PC-3 (cell line): ENCODE data around the gene UMPS. TPM values are rescaled to one million over a fixed set of nuclear protein-coding genes. Genes with fewer than 3 reads are reported as not detected.

Experiments used
- ATAC-seq: fragments of 200-7000 bp; cut with Tn5 transposase; 2 replicates; pipeline ENCODE4 v1.9.1; 2020; ENCODE audit warnings: mild to moderate bottlenecking, moderate library complexity
- Bru-seq: library from RNA; stranded (reverse); fragments of 400-500 nt; gene quantifications from one replicate; lab custom pipeline; 2021; lab: Mats Ljungman, UMichigan
- BruChase-seq, 2 experiments: library from RNA; stranded (reverse); fragments of 400-500 nt; gene quantifications; one replicate each; lab custom pipeline; 2021; lab: Mats Ljungman, UMichigan
- BruUV-seq: library from RNA; stranded (reverse); fragments of 400-500 nt; replicated peaks from 2 replicates; lab custom pipeline; 2021; lab: Mats Ljungman, UMichigan
- CTCF ChIA-PET: fragments of 300-600 bp; sonication (Branson Sonifier 250); formaldehyde crosslinking; loops from one replicate; lab custom pipeline; 2022; ENCODE audit warnings: antibody characterized with exemption; lab: Charles Lee
- POLR2A ChIA-PET: fragments of 300-600 bp; sonication (Branson Sonifier 250); formaldehyde crosslinking; loops from one replicate; lab custom pipeline; 2022; ENCODE audit warnings: antibody characterized with exemption; ENCODE audit not compliant: unreplicated experiment; lab: Charles Lee
- DNase-seq: peaks from one replicate; pipeline ENCODE4 v3.0.0-alpha.2; 2015
- H2AFZ ChIP-seq: fragments of 300-600 bp; sonication (generic); 2 replicates; pipeline ENCODE4 v1.6.0; 2016; ENCODE audit warnings: antibody characterized with exemption, low read length
- H3F3A ChIP-seq: fragments of 300-600 bp; sonication (generic); one replicate; pipeline ENCODE4 v1.6.0; 2017; ENCODE audit warnings: antibody characterized with exemption, low read length, control low read depth, mild to moderate bottlenecking; ENCODE audit not compliant: unreplicated experiment
- H3K27ac ChIP-seq: fragments of 300-600 bp; sonication (generic); 2 replicates; pipeline ENCODE4 v1.5.1; 2016; ENCODE audit warnings: mild to moderate bottlenecking, low read length
- H3K27me3 ChIP-seq: fragments of 300-600 bp; sonication (generic); 2 replicates; pipeline ENCODE4 v1.6.1; 2016; ENCODE audit warnings: low read length, mixed read lengths
- H3K36me3 ChIP-seq: fragments of 300-600 bp; sonication (generic); 2 replicates; pipeline ENCODE4 v1.6.1; 2016; ENCODE audit warnings: low read depth, mixed run types, low read length, mixed read lengths
- H3K4me1 ChIP-seq: fragments of 300-600 bp; sonication (generic); 2 replicates; pipeline ENCODE4 v1.5.1; 2016; ENCODE audit warnings: low read length; ENCODE audit not compliant: insufficient read depth
- H3K4me2 ChIP-seq: fragments of 300-600 bp; sonication (generic); 2 replicates; pipeline ENCODE4 v1.6.0; 2016; ENCODE audit warnings: low read length
- H3K4me3 ChIP-seq: fragments of 300-600 bp; sonication (generic); 2 replicates; pipeline ENCODE4 v1.5.1; 2016; ENCODE audit warnings: mild to moderate bottlenecking, low read length, mixed read lengths
- H3K79me2 ChIP-seq: fragments of 300-600 bp; sonication (generic); 2 replicates; pipeline ENCODE4 v1.6.1; 2017; ENCODE audit warnings: low read length, mixed read lengths
- H3K9ac ChIP-seq: fragments of 300-600 bp; sonication (generic); 2 replicates; pipeline ENCODE4 v1.6.0; 2016; ENCODE audit warnings: mild to moderate bottlenecking, low read length
- H3K9me2 ChIP-seq: fragments of 300-600 bp; sonication (generic); replicated peaks from 2 replicates; pipeline ENCODE4 v1.6.1; 2016; ENCODE audit warnings: mixed run types, low read length, mixed read lengths
- H3K9me3 ChIP-seq: fragments of 300-600 bp; sonication (generic); 2 replicates; pipeline ENCODE4 v1.6.1; 2016; ENCODE audit warnings: low read length, mixed read lengths
- H4K20me1 ChIP-seq: fragments of 300-600 bp; sonication (generic); 2 replicates; pipeline ENCODE4 v1.6.1; 2016; ENCODE audit warnings: low read length, mixed read lengths
- EZH2 ChIP-seq: fragments of 300-600 bp; sonication (generic); IDR thresholded peaks from one replicate; pipeline ENCODE4 v1.6.1; 2017; ENCODE audit warnings: antibody characterized with exemption, mild to moderate bottlenecking, low read length; ENCODE audit not compliant: unreplicated experiment
- EZH2phosphoT487 ChIP-seq: fragments of 300-600 bp; sonication (generic); IDR thresholded peaks from 2 replicates; pipeline ENCODE4 v1.6.1; 2018; ENCODE audit warnings: mild to moderate bottlenecking, antibody characterized with exemption, low read length, borderline replicate concordance
- intact Hi-C: fragments of 100-400 bp; cut with micrococcal nuclease; formaldehyde crosslinking; loops from 2 replicates; pipeline ENCODE4 v1.9.0; 2023
- long read RNA-seq: library from polyadenylated mRNA; unstranded; transcript quantifications from one replicate; pipeline ENCODE4 v2.0.0, GENCODE V29; 2021; ENCODE audit not compliant: unreplicated experiment
- total RNA-seq: library from RNA; depleted of rRNA; stranded (reverse); fragments of >200 nt; gene quantifications from 2 replicates; pipeline ENCODE4 v1.2.3, GENCODE V29; 2014; rRNA removed
- TF ChIP-seq, protein P1 (sequence below): fragments of 300-600 bp; sonication (generic); conservative IDR thresholded peaks from 2 replicates; pipeline ENCODE4 v1.5.1; 2017; ENCODE audit warnings: antibody characterized with exemption, low read depth, mild to moderate bottlenecking, low read length

Gene UMPS
- total RNA-seq (38.4 and 63.5 TPM in 2 replicates), Bru-seq, nascent RNA (percentile 72 among the genes with signal in this experiment), BruChase-seq, experiment 1, labeled RNA remaining after a 6-hour chase (percentile 79 among the genes with signal in this experiment), BruChase-seq, experiment 2, labeled RNA remaining after a 2-hour chase (percentile 75 among the genes with signal in this experiment)
- long read RNA-seq, full-length matches to known transcripts: 32 of 37 reads
- long read RNA-seq, partial matches to known transcripts: 2 of 37 reads
- long read RNA-seq, other reads (novel, unspliced or antisense): 3 of 37 reads

DNA sequence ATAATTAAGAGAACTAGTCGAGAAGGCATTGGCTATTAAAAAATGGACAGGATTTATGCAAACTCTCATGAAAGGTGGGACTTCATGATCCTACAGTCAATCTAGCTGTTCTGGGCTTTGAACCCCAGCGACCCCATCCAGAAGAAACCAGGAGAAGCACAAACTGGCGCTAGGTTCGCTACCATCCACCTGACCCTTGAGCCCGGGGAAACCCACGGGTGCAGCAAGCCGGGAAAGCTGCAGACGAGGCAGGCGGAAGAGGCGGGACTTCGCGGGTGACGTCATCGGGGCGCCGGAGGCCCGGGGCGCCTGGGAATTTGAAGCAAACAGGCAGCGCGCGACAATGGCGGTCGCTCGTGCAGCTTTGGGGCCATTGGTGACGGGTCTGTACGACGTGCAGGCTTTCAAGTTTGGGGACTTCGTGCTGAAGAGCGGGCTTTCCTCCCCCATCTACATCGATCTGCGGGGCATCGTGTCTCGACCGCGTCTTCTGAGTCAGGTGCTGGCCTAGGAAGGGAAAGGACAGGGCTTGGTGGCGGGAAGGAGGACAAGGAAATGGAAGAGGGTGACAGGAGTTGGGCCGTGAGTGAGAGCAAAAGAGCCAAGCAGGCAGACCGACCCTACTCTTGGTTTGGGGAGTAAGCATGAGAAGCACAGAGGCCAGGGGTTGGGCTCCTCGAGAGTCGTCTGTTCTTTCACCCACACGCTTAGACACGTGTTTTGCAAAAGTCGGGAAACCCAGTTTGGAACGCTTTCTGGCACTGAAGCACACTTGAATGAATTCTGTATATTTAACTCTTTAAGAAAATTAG is at the start of gene UMPS:
TSS of gene UMPS (plus strand) at position 324 of the 812 bp plus-strand sequence. CDS start at position 344, 20 bp downstream.
- ChIA-PET POLR2A (interaction anchor here (0.6 kb wide), 1 partner anchor 549 kb away, joined by 4 read pairs; no protein-coding TSS in a partner anchor), CTCF (no interaction called here)
- ATAC-seq: peak; percentile 96
- Histone ChIP-seq H3F3A (no peaks in the 10 kb centered on the region), H3K79me2 (peaks cover 48% of the 10 kb centered on the region), H3K27me3 (no peaks in the 10 kb centered on the region), H2AFZ (peak within 1 kb of the TSS; percentile 76), H3K36me3 (peaks cover 4% of the 10 kb centered on the region; the same call in 1 of the 2 replicates), H3K4me3 (peak within 1 kb of the TSS; percentile 78), H4K20me1 (peaks cover 15% of the 10 kb centered on the region; the same call in 1 of the 2 replicates), H3K9me2 (no peaks in the 10 kb centered on the region), H3K4me1 (peaks cover 15% of the 10 kb centered on the region), H3K27ac (peak within 1 kb of the TSS; percentile 44), H3K4me2 (peak within 1 kb of the TSS; percentile 77), H3K9ac (peak within 1 kb of the TSS; percentile 95), H3K9me3 (no peaks in the 10 kb centered on the region)
- no peak for TF ChIP-seq EZH2phosphoT487
- TF ChIP-seq, protein P1, sequence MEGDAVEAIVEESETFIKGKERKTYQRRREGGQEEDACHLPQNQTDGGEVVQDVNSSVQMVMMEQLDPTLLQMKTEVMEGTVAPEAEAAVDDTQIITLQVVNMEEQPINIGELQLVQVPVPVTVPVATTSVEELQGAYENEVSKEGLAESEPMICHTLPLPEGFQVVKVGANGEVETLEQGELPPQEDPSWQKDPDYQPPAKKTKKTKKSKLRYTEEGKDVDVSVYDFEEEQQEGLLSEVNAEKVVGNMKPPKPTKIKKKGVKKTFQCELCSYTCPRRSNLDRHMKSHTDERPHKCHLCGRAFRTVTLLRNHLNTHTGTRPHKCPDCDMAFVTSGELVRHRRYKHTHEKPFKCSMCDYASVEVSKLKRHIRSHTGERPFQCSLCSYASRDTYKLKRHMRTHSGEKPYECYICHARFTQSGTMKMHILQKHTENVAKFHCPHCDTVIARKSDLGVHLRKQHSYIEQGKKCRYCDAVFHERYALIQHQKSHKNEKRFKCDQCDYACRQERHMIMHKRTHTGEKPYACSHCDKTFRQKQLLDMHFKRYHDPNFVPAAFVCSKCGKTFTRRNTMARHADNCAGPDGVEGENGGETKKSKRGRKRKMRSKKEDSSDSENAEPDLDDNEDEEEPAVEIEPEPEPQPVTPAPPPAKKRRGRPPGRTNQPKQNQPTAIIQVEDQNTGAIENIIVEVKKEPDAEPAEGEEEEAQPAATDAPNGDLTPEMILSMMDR: no peak
- no peak for TF ChIP-seq EZH2
- intact Hi-C loops: no loop called here
- peak; percentile 80 for DNase-seq
- BruUV-seq: TSS peak; percentile 65

DNA sequence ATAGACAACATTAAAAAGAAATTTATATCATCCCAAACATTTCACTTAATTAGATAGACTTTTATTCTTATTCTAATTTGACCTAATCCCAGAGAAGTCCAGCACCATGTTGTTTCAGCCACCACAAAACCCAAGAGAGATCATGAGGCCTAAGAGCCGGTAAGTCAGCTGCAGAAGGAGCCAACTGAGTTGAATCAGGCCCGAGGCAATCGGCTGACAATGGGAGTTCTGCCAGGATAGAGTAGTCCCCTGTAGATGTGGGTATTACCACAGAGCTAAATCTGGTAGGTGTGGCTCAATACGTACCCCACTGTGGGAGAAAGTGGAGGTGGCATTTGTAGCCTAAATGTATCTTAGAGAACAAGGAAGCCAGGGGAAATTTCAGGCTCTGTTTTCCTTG is 49.7 kb upstream of the UMPS start:
- Histone ChIP-seq H3K79me2 (no peaks in the 10 kb centered on the region), H3K4me3 (no peak overlapping the region), H3K4me2 (no peak overlapping the region), H4K20me1 (no peaks in the 10 kb centered on the region), H3K27ac (no peak overlapping the region), H3K9me3 (no peaks in the 10 kb centered on the region), H3K4me1 (peaks cover 4% of the 10 kb centered on the region), H3F3A (no peaks in the 10 kb centered on the region), H3K36me3 (no peaks in the 10 kb centered on the region), H2AFZ (no peak overlapping the region), H3K27me3 (no peaks in the 10 kb centered on the region), H3K9ac (no peak overlapping the region), H3K9me2 (no peaks in the 10 kb centered on the region)
- ATAC-seq (no peak), DNase-seq (no peak)
- ChIA-PET POLR2A (no interaction called here), CTCF (no interaction called here)
- no TSS peak for BruUV-seq
- TF ChIP-seq EZH2 (no peak), EZH2phosphoT487 (no peak)
- TF ChIP-seq, protein P1: no peak
- intact Hi-C loops: no loop called here
